NCI-H1417 (cell line): ENCODE results near the gene URAD.
"Not testable (repeated sequence)": the region's sequence is repeated elsewhere in the genome, so short reads cannot be mapped to it uniquely, and the experiment has no call there.

Experiments used
- DNase-seq, 3 experiments: peaks; one replicate each; lab custom pipeline; 2025; lab: John Stamatoyannopoulos, UW

Gene URAD

GRCh38 chr13:27988520-27988919, at the start of gene URAD:
URAD (minus strand) TSS chr13:27988693; CDS start chr13:27988637, 56 bp downstream.
- DNase-seq, result no peak

GRCh38 chr13:28037399-28037798, 48.9 kb upstream of the URAD start:
- DNase-seq, result no peak

GRCh38 chr13:28035146-28035782, 46.8 kb upstream of the URAD start:
- peak in 1 of 3 experiments; percentile 34 for DNase-seq

DNA sequence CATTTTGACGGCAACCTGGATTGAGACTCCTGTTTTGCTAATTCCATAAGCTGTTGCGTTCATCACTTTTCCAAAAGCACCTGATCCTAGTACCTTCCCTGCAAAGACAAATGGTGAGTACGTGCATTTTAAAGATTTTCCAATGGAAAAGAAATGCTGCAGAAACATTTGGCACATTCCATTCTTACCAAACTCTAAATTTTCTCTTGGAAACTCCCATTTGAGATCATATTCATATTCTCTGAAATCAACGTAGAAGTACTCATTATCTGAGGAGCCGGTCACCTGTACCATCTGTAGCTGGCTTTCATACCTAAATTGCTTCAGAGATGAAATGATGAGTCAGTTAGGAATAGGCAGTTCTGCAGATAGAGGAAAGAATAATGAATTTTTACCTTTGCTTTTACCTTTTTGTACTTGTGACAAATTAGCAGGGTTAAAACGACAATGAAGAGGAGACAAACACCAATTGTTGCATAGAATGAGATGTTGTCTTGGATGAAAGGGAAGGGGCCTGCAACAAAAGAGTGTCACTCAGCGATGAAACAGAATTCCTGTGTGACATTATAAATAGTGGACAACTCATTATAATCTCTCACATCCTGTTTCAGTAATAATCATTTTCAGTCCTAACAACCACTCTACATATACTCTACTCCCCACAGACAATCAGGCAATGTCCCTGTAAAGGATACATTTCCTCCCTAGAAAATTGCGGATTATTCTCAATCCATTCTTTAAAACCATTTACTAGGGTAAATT, 45.6 kb upstream of the URAD start:
- DNase-seq, result no peak

DNA sequence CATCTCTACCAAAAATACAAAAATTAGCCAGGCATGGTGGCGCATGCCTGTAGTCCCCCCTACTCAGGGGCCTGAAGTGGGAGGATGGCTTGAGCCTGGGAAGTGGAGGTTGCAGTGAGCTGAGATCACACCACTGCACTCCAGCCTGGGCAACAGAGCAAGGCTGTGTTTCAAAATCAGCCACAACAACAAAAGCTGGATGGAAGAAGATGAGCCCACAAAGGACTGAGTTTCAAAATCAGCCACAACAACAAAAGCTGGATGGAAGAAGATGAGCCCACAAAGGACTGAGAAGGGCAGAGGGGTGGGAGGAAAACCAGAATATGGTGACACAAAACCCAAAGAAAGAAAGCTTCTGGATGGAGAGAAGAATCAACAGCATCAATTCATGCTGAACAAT, 43.9 kb upstream of the URAD start:
- not testable (repeated sequence) for DNase-seq

GRCh38 chr13:28031896-28032288, 43.4 kb upstream of the URAD start:
- DNase-seq, result no peak

- DNase-seq, result no peak
Measured at GRCh38 chr13:28031220-28031895, 42.9 kb upstream of the URAD start.

DNA sequence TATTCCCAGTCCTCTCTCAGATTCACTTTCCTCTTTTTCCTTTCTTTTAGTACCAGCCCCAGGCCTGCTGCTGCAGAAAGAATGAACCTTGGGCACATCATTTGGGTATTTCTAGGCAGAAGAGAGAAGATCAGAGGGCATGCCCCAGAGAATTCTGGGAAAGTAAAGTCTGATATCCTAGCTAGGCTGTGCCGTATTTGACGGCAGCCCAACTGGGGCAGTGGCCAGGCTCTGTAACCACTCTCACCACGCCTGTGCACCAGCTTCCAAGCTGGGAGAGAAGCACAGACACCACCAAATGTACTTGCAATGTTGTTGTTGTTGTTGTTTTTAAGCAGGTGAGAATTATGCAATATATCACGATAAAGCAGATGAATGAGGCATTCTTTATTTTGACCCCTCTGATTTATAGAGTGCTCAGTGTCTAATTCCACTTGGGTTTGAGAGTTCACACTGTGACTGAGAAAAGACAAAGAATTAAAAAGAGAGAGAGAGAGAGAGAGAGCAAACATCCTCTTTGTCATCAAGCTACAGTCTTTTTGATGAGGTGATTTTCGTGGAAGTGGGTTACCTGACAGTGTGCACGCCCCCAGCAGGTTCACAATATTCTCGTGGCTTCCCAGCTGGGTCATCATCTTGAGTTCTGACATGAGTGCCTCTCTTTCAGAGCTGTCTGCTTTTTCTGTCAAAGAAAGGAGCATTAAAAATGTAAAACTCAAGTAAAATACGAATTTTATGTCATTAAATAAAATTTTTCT, 39.3 kb upstream of the URAD start:
- no peak for DNase-seq

DNA sequence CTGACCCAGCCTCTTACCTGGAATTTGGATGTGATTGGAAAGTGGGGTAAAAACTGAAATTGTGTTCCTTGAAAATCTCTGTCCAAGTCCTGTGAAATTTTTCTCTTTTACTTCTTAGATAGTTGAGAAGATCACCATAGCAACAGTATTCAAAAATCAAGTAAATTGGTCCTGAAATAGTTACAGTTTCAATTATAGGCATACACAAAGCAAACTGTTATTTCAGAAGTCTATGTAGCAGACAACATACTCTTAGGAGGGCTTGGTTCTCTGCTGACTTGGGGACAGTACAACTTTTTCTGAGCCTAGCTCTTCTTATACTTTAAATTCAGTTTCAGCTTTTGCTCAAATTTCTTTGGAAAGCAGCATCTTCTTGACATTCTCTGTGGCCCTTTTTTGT, 38.6 kb upstream of the URAD start:
- DNase-seq, result no peak

- no peak for DNase-seq
Measured at GRCh38 chr13:28026508-28026907, 38.0 kb upstream of the URAD start.

GRCh38 chr13:28022848-28023518, 34.5 kb upstream of the URAD start:
- DNase-seq, result no peak

- no peak for DNase-seq
Measured at GRCh38 chr13:28014301-28014700, 25.8 kb upstream of the URAD start.

GRCh38 chr13:28013482-28013881, 25.0 kb upstream of the URAD start:
- no peak for DNase-seq

GRCh38 chr13:28012896-28013295, 24.4 kb upstream of the URAD start:
- DNase-seq, result no peak

DNA sequence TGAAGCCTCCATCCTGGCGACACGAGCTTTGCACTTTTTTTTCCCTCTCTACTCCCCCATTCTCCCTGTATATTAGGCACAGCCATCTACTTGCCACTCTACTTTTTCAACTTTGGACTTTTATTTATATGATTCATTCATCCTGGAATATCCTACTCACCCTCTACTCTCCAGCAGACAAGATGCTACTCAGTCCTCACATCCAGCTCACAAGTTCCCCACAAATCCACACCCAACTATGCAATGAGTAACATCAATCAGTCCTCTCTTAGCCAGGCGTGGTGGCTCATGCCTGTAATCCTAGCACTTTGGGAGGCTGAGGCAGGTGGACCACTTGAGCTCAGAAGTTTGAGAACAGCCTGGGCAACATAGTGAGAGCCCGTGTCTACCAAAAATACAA, 23.9 kb upstream of the URAD start:
- DNase-seq, result no peak

DNA sequence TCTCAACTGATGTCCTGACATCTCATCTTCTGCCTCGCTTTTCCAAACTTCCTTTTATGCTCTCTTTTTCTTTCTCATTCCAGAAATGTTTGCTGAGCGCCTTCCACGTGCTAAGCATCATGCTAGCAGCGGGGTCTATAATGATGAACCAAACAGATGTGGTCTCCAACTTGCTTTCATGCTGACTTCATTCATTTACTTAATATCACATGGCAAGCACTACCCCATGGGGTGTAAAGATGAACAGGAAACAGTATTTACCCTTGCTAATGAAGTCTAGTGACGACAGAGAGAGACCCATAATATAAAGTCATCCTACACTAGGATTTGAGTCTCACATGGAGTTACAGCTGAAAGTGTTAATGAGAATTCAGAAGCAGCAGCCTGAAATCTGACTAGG, 21.6 kb upstream of the URAD start:
- no peak for DNase-seq

GRCh38 chr13:28005016-28005415, 16.5 kb upstream of the URAD start:
- not testable (repeated sequence) for DNase-seq

DNA sequence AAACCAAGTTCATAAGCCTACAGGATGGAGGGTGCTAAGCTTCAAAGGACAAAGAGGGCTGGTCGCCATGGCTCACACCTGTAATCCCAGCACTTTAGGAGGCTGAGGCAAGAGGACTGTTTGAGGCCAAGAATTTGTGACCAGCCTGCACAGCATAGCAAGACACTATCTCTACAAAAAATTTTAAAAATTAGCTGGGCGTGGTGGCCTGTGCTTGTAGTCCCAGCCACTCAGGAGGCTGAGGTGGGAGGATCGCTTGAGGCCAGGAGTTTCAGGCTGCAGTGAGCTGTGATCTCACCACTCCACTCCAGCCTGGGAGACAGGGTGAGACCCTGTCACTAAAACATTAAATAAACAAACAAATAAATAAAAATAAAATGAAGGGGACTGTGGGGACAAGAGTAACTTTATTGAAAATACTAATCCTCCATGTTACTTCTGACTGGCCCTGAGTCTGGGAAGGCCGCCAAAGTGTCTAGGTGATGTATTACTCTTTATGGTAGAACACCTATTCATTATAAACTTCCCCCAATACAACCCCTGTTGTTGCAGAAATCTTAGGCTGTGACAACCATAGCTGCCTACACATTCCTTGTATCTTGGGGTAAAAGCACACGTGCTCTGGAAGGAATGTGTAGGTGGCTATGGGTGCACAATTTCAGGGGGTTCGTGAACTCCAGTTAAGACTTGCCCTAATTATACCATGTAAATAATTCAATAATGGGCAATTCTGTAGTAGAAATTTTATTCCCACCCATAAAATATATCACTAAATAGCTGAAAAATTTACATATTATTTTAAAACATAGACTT, 14.6 kb upstream of the URAD start:
- DNase-seq, result no peak

DNA sequence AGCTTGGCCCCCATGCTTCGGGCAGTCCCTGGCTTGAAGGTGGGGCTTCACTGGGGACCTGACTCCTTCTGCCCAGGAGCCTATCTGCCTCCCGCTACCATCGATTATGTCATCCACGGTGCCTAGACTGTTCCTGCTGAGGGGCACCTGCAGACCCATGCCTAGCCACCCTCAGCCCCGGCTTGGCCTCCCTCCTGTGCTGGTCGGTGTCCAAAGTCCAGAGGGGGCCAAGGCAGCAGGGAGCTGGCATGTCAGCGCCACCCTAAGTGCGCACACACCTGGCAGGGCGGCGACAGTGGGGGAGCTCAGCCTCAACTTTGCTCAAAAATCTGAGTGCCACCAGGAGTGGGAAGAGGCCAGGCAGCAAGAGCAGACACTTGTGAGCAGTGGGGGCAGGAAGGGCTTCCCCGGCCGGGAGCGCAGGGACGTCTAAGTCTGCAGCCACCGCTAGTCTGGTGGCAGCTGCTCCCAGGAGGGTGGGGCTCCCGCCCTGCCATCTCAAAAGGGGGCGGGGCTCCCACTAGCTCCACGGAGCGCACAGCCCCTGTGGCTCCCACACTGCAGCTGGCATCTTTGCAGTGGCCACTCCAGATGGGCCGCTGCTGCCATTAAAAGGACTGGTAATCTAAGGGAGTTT, 13.5 kb upstream of the URAD start:
- DNase-seq, result no peak

DNA sequence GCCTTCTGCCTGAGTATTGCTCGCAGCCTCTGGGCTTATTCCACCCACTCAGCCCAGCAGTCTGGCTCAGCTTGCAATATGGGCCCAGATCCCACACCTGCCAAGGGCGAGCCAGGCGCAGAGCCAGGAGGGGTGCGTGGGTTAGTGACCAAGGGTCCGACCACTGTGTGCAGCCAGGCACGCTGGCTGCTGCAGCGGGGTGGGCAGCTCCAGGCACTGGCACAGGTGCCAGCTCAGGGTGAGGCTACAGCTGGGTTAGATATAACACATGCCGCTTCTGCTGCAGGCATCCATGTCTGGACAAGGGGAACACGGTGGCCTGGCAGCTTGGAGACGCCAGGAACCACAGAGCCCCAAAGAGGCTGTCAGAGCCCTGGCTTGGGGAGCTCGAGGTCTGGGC, 12.6 kb upstream of the URAD start:
- no peak for DNase-seq

GRCh38 chr13:28000567-28000966, 12.1 kb upstream of the URAD start:
- DNase-seq, result no peak
